ENCODE measurements around the gene TGFBR1. TPM values are rescaled to one million over a fixed set of nuclear protein-coding genes. Genes with fewer than 3 reads are reported as not detected.

Gene TGFBR1
- total RNA-seq, 1 experiment from 2014 or later: 9.5 TPM

- TF ChIP-seq EZH2phosphoT487 (IDR thresholded peaks at IDR 0.05; ENCODE audit: borderline replicate concordance, low read length) (no peak), EZH2 (IDR thresholded peaks at IDR 0.05; ENCODE audit: low read length, unreplicated experiment) (no peak)
- TF ChIP-seq, protein P1, sequence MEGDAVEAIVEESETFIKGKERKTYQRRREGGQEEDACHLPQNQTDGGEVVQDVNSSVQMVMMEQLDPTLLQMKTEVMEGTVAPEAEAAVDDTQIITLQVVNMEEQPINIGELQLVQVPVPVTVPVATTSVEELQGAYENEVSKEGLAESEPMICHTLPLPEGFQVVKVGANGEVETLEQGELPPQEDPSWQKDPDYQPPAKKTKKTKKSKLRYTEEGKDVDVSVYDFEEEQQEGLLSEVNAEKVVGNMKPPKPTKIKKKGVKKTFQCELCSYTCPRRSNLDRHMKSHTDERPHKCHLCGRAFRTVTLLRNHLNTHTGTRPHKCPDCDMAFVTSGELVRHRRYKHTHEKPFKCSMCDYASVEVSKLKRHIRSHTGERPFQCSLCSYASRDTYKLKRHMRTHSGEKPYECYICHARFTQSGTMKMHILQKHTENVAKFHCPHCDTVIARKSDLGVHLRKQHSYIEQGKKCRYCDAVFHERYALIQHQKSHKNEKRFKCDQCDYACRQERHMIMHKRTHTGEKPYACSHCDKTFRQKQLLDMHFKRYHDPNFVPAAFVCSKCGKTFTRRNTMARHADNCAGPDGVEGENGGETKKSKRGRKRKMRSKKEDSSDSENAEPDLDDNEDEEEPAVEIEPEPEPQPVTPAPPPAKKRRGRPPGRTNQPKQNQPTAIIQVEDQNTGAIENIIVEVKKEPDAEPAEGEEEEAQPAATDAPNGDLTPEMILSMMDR (conservative IDR thresholded peaks at IDR 0.05; ENCODE audit: low read depth, low read length): no peak
Measured at GRCh38 chr9:99113414-99114048, 8.6 kb downstream of the TGFBR1 start.

DNA sequence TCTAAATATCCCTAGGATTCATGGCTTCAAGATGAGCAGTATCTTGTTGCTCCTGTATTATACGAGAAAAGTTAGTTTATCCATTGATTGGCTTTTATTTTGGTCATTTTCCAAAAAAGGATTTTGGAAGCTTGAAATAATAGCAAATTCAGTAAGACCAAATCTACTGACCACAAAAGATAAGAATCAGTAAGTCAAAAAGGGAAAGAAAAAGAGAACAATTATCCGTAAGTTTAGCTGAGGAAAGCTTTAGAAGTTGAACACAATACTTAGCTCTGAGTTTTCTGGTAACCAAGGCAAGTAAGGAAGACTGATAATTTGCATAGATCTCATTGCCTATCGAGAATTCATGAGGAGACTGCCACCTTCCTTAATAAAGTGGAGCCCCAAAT is 9.1 kb downstream of the TGFBR1 start:
- Histone ChIP-seq H3K4me2 (ENCODE audit: low read length) (no peak overlapping the region), H3K27me3 (ENCODE audit: low read length) (no peaks in the 10 kb centered on the region), H3K36me3 (ENCODE audit: low read depth, low read length) (no peaks in the 10 kb centered on the region), H3K4me1 (ENCODE audit: insufficient read depth, low read length) (no peaks in the 10 kb centered on the region), H3K79me2 (ENCODE audit: low read length) (peaks cover 40% of the 10 kb centered on the region), H3K9me3 (ENCODE audit: low read length) (no peaks in the 10 kb centered on the region), H3K27ac (ENCODE audit: low read length) (no peak overlapping the region), H3F3A (ENCODE audit: low read length, unreplicated experiment) (no peaks in the 10 kb centered on the region), H4K20me1 (ENCODE audit: low read length) (no peaks in the 10 kb centered on the region), H3K4me3 (ENCODE audit: low read length) (no peak overlapping the region), H2AFZ (ENCODE audit: low read length) (no peak overlapping the region), H3K9me2 (replicated peaks; ENCODE audit: low read length) (no peaks in the 10 kb centered on the region), H3K9ac (ENCODE audit: low read length) (no peak overlapping the region)
- ATAC-seq (no peak), DNase-seq (no peak)
- intact Hi-C loops (cut with micrococcal nuclease): no loop called here
- BruUV-seq (replicated peaks): no TSS peak
- no peak for TF ChIP-seq EZH2 (IDR thresholded peaks at IDR 0.05; ENCODE audit: low read length, unreplicated experiment)
- no peak for TF ChIP-seq EZH2phosphoT487 (IDR thresholded peaks at IDR 0.05; ENCODE audit: borderline replicate concordance, low read length)
- TF ChIP-seq, protein P1 (conservative IDR thresholded peaks at IDR 0.05; ENCODE audit: low read depth, low read length): no peak
- ChIA-PET CTCF (no interaction called here), POLR2A (ENCODE audit: unreplicated experiment) (no interaction called here)

More at GRCh38 chr9:99113414-99114048, 8.6 kb downstream of the TGFBR1 start:
- CTCF ChIA-PET: no interaction called here
- ATAC-seq (no peak), DNase-seq (no peak)
- Histone ChIP-seq H3K9me3 (ENCODE audit: low read length) (no peaks in the 10 kb centered on the region), H3K4me2 (ENCODE audit: low read length) (no peak overlapping the region), H4K20me1 (ENCODE audit: low read length) (0 out of 2 replicates have a peak, but pooled peaks cover 1% of the 10 kb centered on the region), H3K9me2 (replicated peaks; ENCODE audit: low read length) (no peaks in the 10 kb centered on the region), H3K27me3 (ENCODE audit: low read length) (no peaks in the 10 kb centered on the region), H3K27ac (ENCODE audit: low read length) (no peak overlapping the region), H3F3A (ENCODE audit: low read length, unreplicated experiment) (no peaks in the 10 kb centered on the region), H3K9ac (ENCODE audit: low read length) (no peak overlapping the region), H3K4me3 (ENCODE audit: low read length) (no peak overlapping the region), H2AFZ (ENCODE audit: low read length) (no peak overlapping the region), H3K36me3 (ENCODE audit: low read depth, low read length) (no peaks in the 10 kb centered on the region), H3K79me2 (ENCODE audit: low read length) (peaks cover 45% of the 10 kb centered on the region), H3K4me1 (ENCODE audit: insufficient read depth, low read length) (no peaks in the 10 kb centered on the region)
- no TSS peak for BruUV-seq (replicated peaks)
- intact Hi-C loops (cut with micrococcal nuclease): no loop called here
- POLR2A ChIA-PET (ENCODE audit: unreplicated experiment): no interaction called here

DNA sequence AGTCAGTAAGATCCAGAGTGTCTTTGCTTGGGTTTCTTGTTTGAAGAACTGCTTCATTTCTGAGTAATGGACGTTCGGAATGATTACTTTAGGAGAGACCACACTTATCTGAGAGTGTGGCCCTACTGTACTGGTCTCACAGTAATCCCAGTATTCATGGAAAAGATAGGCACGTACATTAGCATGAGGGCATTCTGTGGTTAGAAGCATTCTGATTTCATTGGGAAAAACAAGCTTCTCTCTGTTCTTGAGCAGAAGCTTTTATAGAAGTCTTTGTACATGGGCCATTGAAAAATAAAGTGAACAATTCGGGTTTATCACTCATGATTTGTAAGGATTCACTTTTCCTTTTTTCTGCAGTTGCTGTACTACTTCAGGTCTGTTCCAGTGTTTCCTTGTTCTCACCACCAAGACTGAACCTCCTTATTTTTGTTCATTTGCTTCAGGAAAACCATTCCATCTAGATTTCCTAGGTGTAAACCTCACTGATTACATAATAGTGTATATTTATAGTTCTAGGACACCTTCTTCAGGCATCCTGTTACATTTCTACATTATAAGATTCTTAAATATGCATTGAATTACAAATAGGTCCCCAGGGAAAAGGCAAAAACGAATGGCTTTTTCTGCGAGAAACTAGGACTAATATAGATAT is 10.1 kb downstream of the TGFBR1 start:
- POLR2A ChIA-PET (ENCODE audit: unreplicated experiment): no interaction called here
- Histone ChIP-seq H3K79me2 (ENCODE audit: low read length) (peaks cover 31% of the 10 kb centered on the region), H3K4me2 (ENCODE audit: low read length) (no peak overlapping the region), H3K9ac (ENCODE audit: low read length) (no peak overlapping the region), H3K36me3 (ENCODE audit: low read depth, low read length) (no peaks in the 10 kb centered on the region), H3K4me1 (ENCODE audit: insufficient read depth, low read length) (no peaks in the 10 kb centered on the region), H2AFZ (ENCODE audit: low read length) (no peak overlapping the region), H3F3A (ENCODE audit: low read length, unreplicated experiment) (no peaks in the 10 kb centered on the region), H3K9me3 (ENCODE audit: low read length) (no peaks in the 10 kb centered on the region), H3K27me3 (ENCODE audit: low read length) (no peaks in the 10 kb centered on the region), H3K9me2 (replicated peaks; ENCODE audit: low read length) (no peaks in the 10 kb centered on the region), H4K20me1 (ENCODE audit: low read length) (no peaks in the 10 kb centered on the region), H3K27ac (ENCODE audit: low read length) (no peak overlapping the region), H3K4me3 (ENCODE audit: low read length) (no peak overlapping the region)
- intact Hi-C loops (cut with micrococcal nuclease): no loop called here
- no TSS peak for BruUV-seq (replicated peaks)
- DNase-seq (no peak), ATAC-seq (no peak)
- TF ChIP-seq, protein P1 (conservative IDR thresholded peaks at IDR 0.05; ENCODE audit: low read depth, low read length): no peak
- TF ChIP-seq EZH2 (IDR thresholded peaks at IDR 0.05; ENCODE audit: low read length, unreplicated experiment) (no peak), EZH2phosphoT487 (IDR thresholded peaks at IDR 0.05; ENCODE audit: borderline replicate concordance, low read length) (no peak)
- CTCF ChIA-PET: no interaction called here
